Vagina (tissue), 2 donors: ENCODE results near the gene MSANTD1.

Experiments used
- CTCF ChIP-seq, 3 experiments: fragments of 450-650 bp in 2 of 3; fragments of 200-600 bp in 1 of 3; sonication (generic) in 1 of 3; IDR thresholded peaks; one replicate each; pipeline ENCODE4 v1.5.1; 2017 to 2019; ENCODE audit warnings: antibody characterized with exemption in 3 of 3, mild to moderate bottlenecking in 2 of 3, moderate library complexity in 2 of 3
- POLR2A ChIP-seq, 2 donors: fragments of 450-650 bp; IDR thresholded peaks; one replicate each; pipeline ENCODE4 v1.6.1; 2017; ENCODE audit warnings: antibody characterized with exemption in 2 of 2, mild to moderate bottlenecking in 2 of 2, moderate library complexity in 2 of 2

DNA sequence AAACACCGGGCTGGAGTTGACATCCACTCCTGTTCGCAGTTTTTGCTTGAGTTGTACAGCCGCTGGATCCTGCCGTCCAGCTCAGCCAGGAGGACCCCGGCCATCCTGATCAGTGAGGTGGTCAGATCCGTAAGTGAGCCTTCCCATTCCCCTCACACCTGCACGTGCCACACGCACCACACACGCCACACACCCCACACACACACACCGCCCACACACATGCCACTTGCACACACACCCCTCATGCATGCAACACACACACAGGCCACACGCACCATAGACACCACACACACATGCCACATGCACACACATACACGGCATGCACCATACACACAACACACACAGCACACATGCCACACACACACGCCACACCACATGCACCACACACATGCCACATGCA lies 20.1 kb upstream of the MSANTD1 start:
- TF ChIP-seq POLR2A (IDR thresholded peaks at IDR 0.05) (no peak), CTCF (IDR thresholded peaks at IDR 0.05) (no peak)
